Hepatocyte (in vitro differentiated cells): ENCODE results near the gene FIGNL1. TPM values are rescaled to one million over a fixed set of nuclear protein-coding genes. Genes with fewer than 3 reads are reported as not detected.

ENCODE experiments used
- DNase-seq: peaks from one replicate; pipeline ENCODE4 v3.0.0-alpha.2; 2016; ENCODE audit warnings: low spot score
- H2AFZ ChIP-seq: fragments of 200-600 bp; sonication (generic); 2 replicates; pipeline ENCODE4 v1.6.0; 2016; ENCODE audit warnings: antibody characterized with exemption, mild to moderate bottlenecking
- H3K27ac ChIP-seq: fragments of 200-600 bp; sonication (generic); 2 replicates; pipeline ENCODE4 v1.5.1; 2016; ENCODE audit warnings: mild to moderate bottlenecking
- H3K27me3 ChIP-seq: fragments of 200-600 bp; sonication (generic); 2 replicates; pipeline ENCODE4 v1.6.1; 2016
- H3K36me3 ChIP-seq: fragments of 200-600 bp; sonication (generic); replicated peaks from 2 replicates; pipeline ENCODE4 v1.5.1; 2016; ENCODE audit warnings: low read depth; ENCODE audit not compliant: insufficient read depth
- H3K4me1 ChIP-seq: fragments of 200-600 bp; sonication (generic); 2 replicates; pipeline ENCODE4 v1.5.1; 2016; ENCODE audit warnings: mild to moderate bottlenecking, moderate library complexity; ENCODE audit not compliant: insufficient read depth
- H3K4me2 ChIP-seq: fragments of 200-600 bp; sonication (generic); 2 replicates; pipeline ENCODE4 v1.6.0; 2016
- H3K4me3 ChIP-seq: fragments of 200-600 bp; sonication (generic); 2 replicates; pipeline ENCODE4 v1.5.1; 2016; ENCODE audit warnings: mild to moderate bottlenecking
- H3K79me2 ChIP-seq: fragments of 200-600 bp; sonication (generic); 2 replicates; pipeline ENCODE4 v1.6.0; 2017; ENCODE audit warnings: mild to moderate bottlenecking
- H3K9me2 ChIP-seq: fragments of 200-600 bp; sonication (generic); replicated peaks from 2 replicates; pipeline ENCODE4 v1.6.0; 2017; ENCODE audit warnings: mild to moderate bottlenecking; ENCODE audit not compliant: insufficient read depth
- H3K9me3 ChIP-seq: fragments of 200-600 bp; sonication (generic); 2 replicates; pipeline ENCODE4 v1.5.1; 2016; ENCODE audit warnings: low read depth, mild to moderate bottlenecking
- H4K20me1 ChIP-seq: fragments of 200-600 bp; sonication (generic); 2 replicates; pipeline ENCODE4 v1.6.0; 2016; ENCODE audit warnings: mild to moderate bottlenecking; ENCODE audit not compliant: insufficient read depth, poor library complexity, severe bottlenecking
- EZH2 ChIP-seq: fragments of 200-600 bp; sonication (generic); IDR thresholded peaks from 2 replicates; pipeline ENCODE4 v1.6.1; 2016; ENCODE audit warnings: antibody characterized with exemption, mild to moderate bottlenecking, borderline replicate concordance
- EZH2phosphoT487 ChIP-seq: fragments of 200-600 bp; sonication (generic); IDR thresholded peaks from one replicate; pipeline ENCODE4 v1.6.1; 2018; ENCODE audit warnings: antibody characterized with exemption, mild to moderate bottlenecking, low read depth, moderate library complexity; ENCODE audit not compliant: unreplicated experiment, severe bottlenecking
- WGBS: methylation state at CpG from one replicate; pipeline ENCODE4 v1.1.6; 2016; ENCODE audit warnings: low lambda C conversion rate; ENCODE audit errors: missing lambda C conversion rate; 5-methylcytosine and 5-hydroxymethylcytosine counted together
- polyA plus RNA-seq: library from polyadenylated mRNA; unstranded; fragments of >200 nt; fragmentation: Nextera tagmentation; extraction: Ambion mirVana; gene quantifications from 2 replicates; pipeline ENCODE4 v1.2.1, GENCODE V29; 2016
- total RNA-seq: library from RNA; depleted of rRNA; stranded (reverse); fragments of >200 nt; gene quantifications from 2 replicates; pipeline ENCODE4 v1.2.3, GENCODE V29; 2014
- TF ChIP-seq, protein P1 (sequence below): fragments of 200-600 bp; sonication (generic); IDR thresholded peaks from 2 replicates; pipeline ENCODE4 v1.5.1; 2016; ENCODE audit warnings: antibody characterized with exemption, mild to moderate bottlenecking; ENCODE audit not compliant: poor library complexity

Gene FIGNL1
- total and polyA plus RNA-seq, 2 experiments from 2014 or later = 4.3 to 13.6 TPM

DNA sequence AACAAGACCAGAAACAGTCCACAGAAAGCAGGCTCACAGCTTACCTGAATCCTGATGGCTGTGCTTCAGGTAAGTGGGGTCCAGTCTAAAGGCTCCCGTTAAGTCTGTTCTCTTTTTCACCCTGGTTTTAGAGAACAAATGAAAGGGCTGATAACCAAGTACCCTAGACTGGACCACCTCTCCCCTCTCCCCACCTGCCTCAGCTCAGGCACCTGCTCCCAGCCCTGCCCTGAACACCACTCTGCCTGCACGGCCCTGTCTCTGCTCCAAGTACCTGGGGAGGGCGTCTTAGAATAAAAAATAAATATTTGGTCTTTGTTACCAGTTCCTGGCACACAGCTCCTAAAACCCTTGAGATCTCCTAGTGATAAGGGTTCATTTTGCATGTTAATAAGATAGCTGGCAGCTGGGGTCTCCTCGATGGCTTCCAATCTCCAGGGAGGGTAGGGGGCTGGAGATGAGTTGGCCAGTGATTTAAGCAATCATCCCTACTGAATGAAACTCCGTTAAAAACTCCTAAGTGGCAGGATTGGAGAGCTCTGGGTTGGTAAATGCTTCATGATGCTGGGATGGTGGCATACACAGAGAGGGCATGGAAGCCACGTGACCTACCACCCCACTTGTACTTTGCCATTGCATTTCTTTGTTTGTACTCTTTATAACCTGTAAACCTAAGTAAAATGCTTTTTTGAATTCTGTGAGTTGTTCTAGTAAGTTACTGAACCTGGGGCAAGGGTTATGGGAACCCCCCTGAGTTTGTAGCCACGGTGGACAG lies 29.8 kb upstream of the FIGNL1 start:
- TF ChIP-seq, protein P1, sequence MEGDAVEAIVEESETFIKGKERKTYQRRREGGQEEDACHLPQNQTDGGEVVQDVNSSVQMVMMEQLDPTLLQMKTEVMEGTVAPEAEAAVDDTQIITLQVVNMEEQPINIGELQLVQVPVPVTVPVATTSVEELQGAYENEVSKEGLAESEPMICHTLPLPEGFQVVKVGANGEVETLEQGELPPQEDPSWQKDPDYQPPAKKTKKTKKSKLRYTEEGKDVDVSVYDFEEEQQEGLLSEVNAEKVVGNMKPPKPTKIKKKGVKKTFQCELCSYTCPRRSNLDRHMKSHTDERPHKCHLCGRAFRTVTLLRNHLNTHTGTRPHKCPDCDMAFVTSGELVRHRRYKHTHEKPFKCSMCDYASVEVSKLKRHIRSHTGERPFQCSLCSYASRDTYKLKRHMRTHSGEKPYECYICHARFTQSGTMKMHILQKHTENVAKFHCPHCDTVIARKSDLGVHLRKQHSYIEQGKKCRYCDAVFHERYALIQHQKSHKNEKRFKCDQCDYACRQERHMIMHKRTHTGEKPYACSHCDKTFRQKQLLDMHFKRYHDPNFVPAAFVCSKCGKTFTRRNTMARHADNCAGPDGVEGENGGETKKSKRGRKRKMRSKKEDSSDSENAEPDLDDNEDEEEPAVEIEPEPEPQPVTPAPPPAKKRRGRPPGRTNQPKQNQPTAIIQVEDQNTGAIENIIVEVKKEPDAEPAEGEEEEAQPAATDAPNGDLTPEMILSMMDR = no peak
- TF ChIP-seq EZH2 = no peak
- Histone ChIP-seq H3K4me1 (peaks cover 6% of the 10 kb centered on the region), H3K4me2 (no peak overlapping the region), H3K9me2 (no peaks in the 10 kb centered on the region), H3K36me3 (no peaks in the 10 kb centered on the region), H4K20me1 (no peaks in the 10 kb centered on the region), H3K9me3 (no peaks in the 10 kb centered on the region), H3K27ac (no peak overlapping the region), H2AFZ (no peak overlapping the region), H3K27me3 (no peaks in the 10 kb centered on the region), H3K79me2 (no peaks in the 10 kb centered on the region), H3K4me3 (no peak overlapping the region)
- DNase-seq = no peak
- 85% methylated on average over 7 of the region's 7 CpGs for WGBS

DNA sequence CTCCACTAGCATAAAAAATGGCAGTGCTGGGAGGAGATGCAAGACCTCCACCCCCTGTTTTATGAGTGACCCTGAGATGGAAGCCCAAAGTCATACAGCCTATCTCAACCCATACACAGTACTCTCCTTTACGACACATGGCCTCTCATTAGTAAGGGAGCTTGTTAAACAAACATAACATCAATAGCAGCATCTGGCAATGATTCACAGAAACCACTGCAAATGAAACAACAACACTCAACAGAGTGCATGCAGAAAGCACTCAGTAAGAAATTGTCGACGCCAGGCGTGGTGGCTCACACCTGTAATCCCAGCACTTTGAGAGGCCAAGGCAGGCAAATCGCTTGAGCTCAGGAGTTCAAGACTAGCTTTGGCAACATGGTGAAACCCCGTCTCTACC lies 27.5 kb upstream of the FIGNL1 start:
- H4K20me1 ChIP-seq = no peaks in the 10 kb centered on the region
- H3K36me3 ChIP-seq = no peaks in the 10 kb centered on the region
- DNase-seq = peak; percentile 40
- no peak overlapping the region for H3K4me2 ChIP-seq
- peak overlapping the region; percentile 73 for H3K27ac ChIP-seq
- H3K9me2 ChIP-seq = no peaks in the 10 kb centered on the region
- no peaks in the 10 kb centered on the region for H3K79me2 ChIP-seq
- WGBS = 58% methylated on average over 6 of the region's 6 CpGs
- H3K4me3 ChIP-seq = no peak overlapping the region
- H3K27me3 ChIP-seq = no peaks in the 10 kb centered on the region
- no peak overlapping the region for H2AFZ ChIP-seq
- TF ChIP-seq EZH2 (no peak), EZH2phosphoT487 (no peak)
- TF ChIP-seq, protein P1 = no peak
- H3K4me1 ChIP-seq = peaks cover 11% of the 10 kb centered on the region
- H3K9me3 ChIP-seq = no peaks in the 10 kb centered on the region

- Histone ChIP-seq H3K27ac (peak overlapping the region; percentile 2), H3K9me2 (no peaks in the 10 kb centered on the region), H3K79me2 (no peaks in the 10 kb centered on the region), H2AFZ (no peak overlapping the region), H4K20me1 (no peaks in the 10 kb centered on the region), H3K4me2 (no peak overlapping the region), H3K4me3 (no peak overlapping the region), H3K4me1 (peaks cover 11% of the 10 kb centered on the region), H3K36me3 (no peaks in the 10 kb centered on the region), H3K9me3 (no peaks in the 10 kb centered on the region), H3K27me3 (no peaks in the 10 kb centered on the region)
- DNase-seq = no peak
- 92% methylated on average over 9 of the region's 9 CpGs for WGBS
- TF ChIP-seq EZH2phosphoT487 = no peak
- TF ChIP-seq EZH2 = no peak
- TF ChIP-seq, protein P1 = no peak
These were observed 26.9 kb upstream of the FIGNL1 start for GRCh38 chr7:50476953-50477625.
